HepG2 (cell line): ENCODE data around the gene EIF4G1. TPM values are rescaled to one million over a fixed set of nuclear protein-coding genes. Genes with fewer than 3 reads are reported as not detected.

Source experiments
- AHR ChIP-seq: IDR thresholded peaks from 2 replicates; pipeline ENCODE4 v1.6.1; 2018; ENCODE audit warnings: missing genetic modification reagents, missing compliant biosample characterization
- CHD2 ChIP-seq: IDR thresholded peaks from 2 replicates; pipeline ENCODE4 v1.6.1; 2011; ENCODE audit warnings: low read depth, low read length, improper control_type of control experiment
- EHMT2 ChIP-seq: fragments of 200-600 bp; sonication (generic); IDR thresholded peaks from 2 replicates; pipeline ENCODE4 v1.7.0; 2017; ENCODE audit warnings: antibody characterized with exemption, low read depth, low read length, borderline replicate concordance
- IRF9 ChIP-seq: sonication (generic); formaldehyde crosslinking; IDR thresholded peaks from 2 replicates; pipeline ENCODE4 v1.8.0; 2022; ENCODE audit warnings: missing genetic modification reagents, mild to moderate bottlenecking, borderline replicate concordance
- MEIS2 ChIP-seq: sonication (generic); formaldehyde crosslinking; IDR thresholded peaks from 2 replicates; pipeline ENCODE4 v1.9.0; 2021; ENCODE audit warnings: mild to moderate bottlenecking, missing genetic modification reagents
- NFKB2 ChIP-seq: sonication (generic); formaldehyde crosslinking; IDR thresholded peaks from 2 replicates; pipeline ENCODE4 v1.4.0; 2020; ENCODE audit warnings: missing genetic modification reagents, borderline replicate concordance
- NR1H2 ChIP-seq: sonication (generic); formaldehyde crosslinking; IDR thresholded peaks from 2 replicates; pipeline ENCODE4 v1.8.1; 2022; ENCODE audit warnings: low read depth, missing genetic modification reagents, borderline replicate concordance
- RELA ChIP-seq: sonication (generic); formaldehyde crosslinking; IDR thresholded peaks from 2 replicates; pipeline ENCODE4 v1.4.0; 2020; ENCODE audit warnings: missing genetic modification reagents
- TERF1 ChIP-seq: sonication (generic); formaldehyde crosslinking; IDR thresholded peaks from 2 replicates; pipeline ENCODE4 v1.8.0; 2022; ENCODE audit warnings: mild to moderate bottlenecking, missing genetic modification reagents, moderate library complexity
- THYN1 ChIP-seq: sonication (generic); formaldehyde crosslinking; IDR thresholded peaks from 2 replicates; pipeline ENCODE4 v1.8.1; 2023; ENCODE audit warnings: low read depth, mild to moderate bottlenecking, moderate library complexity, missing genetic modification reagents, borderline replicate concordance
- YEATS4 ChIP-seq: sonication (generic); formaldehyde crosslinking; IDR thresholded peaks from 2 replicates; pipeline ENCODE4 v1.4.0; 2020; ENCODE audit warnings: missing genetic modification reagents, borderline replicate concordance
- ZKSCAN1 ChIP-seq: fragments of 150-350 bp; IDR thresholded peaks from 2 replicates; pipeline ENCODE4 v1.6.1; 2014; ENCODE audit warnings: low read length
- ZMAT3 ChIP-seq: sonication (generic); formaldehyde crosslinking; conservative IDR thresholded peaks from 2 replicates; pipeline ENCODE4 v1.7.0; 2021; ENCODE audit warnings: missing genetic modification reagents
- ZNF24 ChIP-seq: fragments of 450-650 bp; IDR thresholded peaks from 2 replicates; pipeline ENCODE4 v1.6.1; 2017; ENCODE audit warnings: antibody characterized with exemption, mild to moderate bottlenecking
- ZNF33B ChIP-seq: sonication (generic); formaldehyde crosslinking; IDR thresholded peaks from 2 replicates; pipeline ENCODE4 v1.5.1; 2020; ENCODE audit warnings: mild to moderate bottlenecking, missing genetic modification reagents
- ZNF746 ChIP-seq: sonication (generic); formaldehyde crosslinking; IDR thresholded peaks from 2 replicates; pipeline ENCODE4 v1.8.0; 2022; ENCODE audit warnings: mild to moderate bottlenecking, missing genetic modification reagents
- polyA plus RNA-seq, 8 experiments: library from polyadenylated mRNA; depleted of rRNA in 3 of 8; stranded (reverse) in 7 of 8; unstranded in 1 of 8; fragments of >200 nt; fragmentation: Illumina TruSeq in 4 of 8; extraction: Trizol in 4 of 8; gene quantifications; 2 replicates each; pipeline versions ENCODE4 v1.2.1 to v1.2.3, GENCODE V29; 2011 to 2016; ENCODE audit warnings: low read depth in 4 of 8, missing spikeins in 1 of 8, mixed read lengths in 1 of 8; ENCODE audit not compliant: insufficient read depth in 1 of 8
- total RNA-seq, 5 experiments: library from RNA; depleted of rRNA; stranded (reverse); fragments of >200 nt; fragmentation: Illumina TruSeq; extraction: Trizol; gene quantifications; 2 replicates each; pipeline ENCODE4 v1.2.3, GENCODE V29; 2016; ENCODE audit warnings: low read depth in 1 of 5
- TF ChIP-seq, protein P1 (sequence below): IDR thresholded peaks from 2 replicates; pipeline ENCODE4 v1.6.1; 2018; ENCODE audit warnings: missing genetic modification reagents, mild to moderate bottlenecking, missing compliant biosample characterization
- TF ChIP-seq, protein P2 (sequence below): sonication (generic); formaldehyde crosslinking; IDR thresholded peaks from 2 replicates; pipeline ENCODE4 v1.4.0; 2020; ENCODE audit warnings: mild to moderate bottlenecking, missing genetic modification reagents
- TF ChIP-seq, protein P3 (sequence below): IDR thresholded peaks from 2 replicates; pipeline ENCODE4 v1.6.1; 2012; ENCODE audit warnings: inconsistent platforms
- TF ChIP-seq, protein P4 (sequence below): sonication (generic); formaldehyde crosslinking; IDR thresholded peaks from 2 replicates; pipeline ENCODE4 v1.9.0; 2021; ENCODE audit warnings: missing genetic modification reagents, borderline replicate concordance

The EIF4G1 gene
- total and polyA plus RNA-seq, 2 of the 13 experiments (the other 11 are each of a cell fraction or from before 2014, with no cell fraction given), result 208 to 213 TPM

- no peak for TF ChIP-seq TERF1 (CRISPR knock-in tag)
- TF ChIP-seq NFKB2 (CRISPR knock-in tag), result no peak
- no peak for TF ChIP-seq MEIS2 (CRISPR knock-in tag)
- no peak for TF ChIP-seq ZKSCAN1
- TF ChIP-seq, protein P1, sequence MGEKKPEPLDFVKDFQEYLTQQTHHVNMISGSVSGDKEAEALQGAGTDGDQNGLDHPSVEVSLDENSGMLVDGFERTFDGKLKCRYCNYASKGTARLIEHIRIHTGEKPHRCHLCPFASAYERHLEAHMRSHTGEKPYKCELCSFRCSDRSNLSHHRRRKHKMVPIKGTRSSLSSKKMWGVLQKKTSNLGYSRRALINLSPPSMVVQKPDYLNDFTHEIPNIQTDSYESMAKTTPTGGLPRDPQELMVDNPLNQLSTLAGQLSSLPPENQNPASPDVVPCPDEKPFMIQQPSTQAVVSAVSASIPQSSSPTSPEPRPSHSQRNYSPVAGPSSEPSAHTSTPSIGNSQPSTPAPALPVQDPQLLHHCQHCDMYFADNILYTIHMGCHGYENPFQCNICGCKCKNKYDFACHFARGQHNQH (CRISPR knock-in tag), result peak; percentile 48; the same call in 1 of the 2 replicates
- TF ChIP-seq NR1H2 (CRISPR knock-in tag), result no peak
- peak; percentile 19; the same call in 1 of the 2 replicates for TF ChIP-seq THYN1 (CRISPR knock-in tag)
- TF ChIP-seq CHD2, result no peak
- TF ChIP-seq ZNF24, result no peak
- TF ChIP-seq IRF9, result peak; percentile 69; the same call in 1 of the 2 replicates
- no peak for TF ChIP-seq AHR
- no peak for TF ChIP-seq YEATS4 (CRISPR knock-in tag)
- TF ChIP-seq, protein P2, sequence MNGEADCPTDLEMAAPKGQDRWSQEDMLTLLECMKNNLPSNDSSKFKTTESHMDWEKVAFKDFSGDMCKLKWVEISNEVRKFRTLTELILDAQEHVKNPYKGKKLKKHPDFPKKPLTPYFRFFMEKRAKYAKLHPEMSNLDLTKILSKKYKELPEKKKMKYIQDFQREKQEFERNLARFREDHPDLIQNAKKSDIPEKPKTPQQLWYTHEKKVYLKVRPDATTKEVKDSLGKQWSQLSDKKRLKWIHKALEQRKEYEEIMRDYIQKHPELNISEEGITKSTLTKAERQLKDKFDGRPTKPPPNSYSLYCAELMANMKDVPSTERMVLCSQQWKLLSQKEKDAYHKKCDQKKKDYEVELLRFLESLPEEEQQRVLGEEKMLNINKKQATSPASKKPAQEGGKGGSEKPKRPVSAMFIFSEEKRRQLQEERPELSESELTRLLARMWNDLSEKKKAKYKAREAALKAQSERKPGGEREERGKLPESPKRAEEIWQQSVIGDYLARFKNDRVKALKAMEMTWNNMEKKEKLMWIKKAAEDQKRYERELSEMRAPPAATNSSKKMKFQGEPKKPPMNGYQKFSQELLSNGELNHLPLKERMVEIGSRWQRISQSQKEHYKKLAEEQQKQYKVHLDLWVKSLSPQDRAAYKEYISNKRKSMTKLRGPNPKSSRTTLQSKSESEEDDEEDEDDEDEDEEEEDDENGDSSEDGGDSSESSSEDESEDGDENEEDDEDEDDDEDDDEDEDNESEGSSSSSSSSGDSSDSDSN (CRISPR knock-in tag), result no peak; the same call in 1 of the 2 replicates
- 0 out of 2 replicates have a peak, but pooled peaks have one; percentile 14 for TF ChIP-seq ZNF746 (CRISPR knock-in tag)
- TF ChIP-seq, protein P3, sequence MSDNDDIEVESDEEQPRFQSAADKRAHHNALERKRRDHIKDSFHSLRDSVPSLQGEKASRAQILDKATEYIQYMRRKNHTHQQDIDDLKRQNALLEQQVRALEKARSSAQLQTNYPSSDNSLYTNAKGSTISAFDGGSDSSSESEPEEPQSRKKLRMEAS, result peak; percentile 14; the same call in 1 of the 2 replicates
- TF ChIP-seq ZNF33B (CRISPR knock-in tag), result no peak
- TF ChIP-seq RELA, result peak; percentile 75; the same call in 1 of the 2 replicates
- peak; percentile 56; the same call in 1 of the 2 replicates for TF ChIP-seq ZMAT3 (CRISPR knock-in tag)
- TF ChIP-seq, protein P4, sequence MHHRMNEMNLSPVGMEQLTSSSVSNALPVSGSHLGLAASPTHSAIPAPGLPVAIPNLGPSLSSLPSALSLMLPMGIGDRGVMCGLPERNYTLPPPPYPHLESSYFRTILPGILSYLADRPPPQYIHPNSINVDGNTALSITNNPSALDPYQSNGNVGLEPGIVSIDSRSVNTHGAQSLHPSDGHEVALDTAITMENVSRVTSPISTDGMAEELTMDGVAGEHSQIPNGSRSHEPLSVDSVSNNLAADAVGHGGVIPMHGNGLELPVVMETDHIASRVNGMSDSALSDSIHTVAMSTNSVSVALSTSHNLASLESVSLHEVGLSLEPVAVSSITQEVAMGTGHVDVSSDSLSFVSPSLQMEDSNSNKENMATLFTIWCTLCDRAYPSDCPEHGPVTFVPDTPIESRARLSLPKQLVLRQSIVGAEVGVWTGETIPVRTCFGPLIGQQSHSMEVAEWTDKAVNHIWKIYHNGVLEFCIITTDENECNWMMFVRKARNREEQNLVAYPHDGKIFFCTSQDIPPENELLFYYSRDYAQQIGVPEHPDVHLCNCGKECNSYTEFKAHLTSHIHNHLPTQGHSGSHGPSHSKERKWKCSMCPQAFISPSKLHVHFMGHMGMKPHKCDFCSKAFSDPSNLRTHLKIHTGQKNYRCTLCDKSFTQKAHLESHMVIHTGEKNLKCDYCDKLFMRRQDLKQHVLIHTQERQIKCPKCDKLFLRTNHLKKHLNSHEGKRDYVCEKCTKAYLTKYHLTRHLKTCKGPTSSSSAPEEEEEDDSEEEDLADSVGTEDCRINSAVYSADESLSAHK (CRISPR knock-in tag), result no peak
- no peak for TF ChIP-seq EHMT2
These were observed 21.5 kb downstream of the EIF4G1 start (continued) for GRCh38 chr3:184335661-184336546.
